Activated T-helper 17 cell treated with anti-CD3 and anti-CD28 coated beads, Interleukin-2, amount 50 U/mL, for 72 hours (primary cell): Measurements from ENCODE around the gene LGR4. TPM values are rescaled to one million over a fixed set of nuclear protein-coding genes. Genes with fewer than 3 reads are reported as not detected.

Source experiments
- ATAC-seq: fragments of 150-1000 bp; cut with Tn5 transposase; replicated peaks from 2 replicates; pipeline ENCODE4 v1.10.0; 2021; ENCODE audit warnings: mild to moderate bottlenecking, moderate library complexity
- H3K27ac Mint-ChIP-seq: one replicate; pipeline ENCODE4 v1.8.0; 2022; ENCODE audit warnings: mixed read lengths
- H3K27me3 Mint-ChIP-seq: one replicate; pipeline ENCODE4 v1.8.0; 2022; ENCODE audit warnings: mixed read lengths
- H3K36me3 Mint-ChIP-seq: one replicate; pipeline ENCODE4 v1.8.0; 2022; ENCODE audit warnings: low read depth, mild to moderate bottlenecking, mixed read lengths
- H3K4me1 Mint-ChIP-seq: one replicate; pipeline ENCODE4 v1.8.0; 2022; ENCODE audit warnings: mixed read lengths
- H3K4me3 Mint-ChIP-seq: one replicate; pipeline ENCODE4 v1.8.0; 2022; ENCODE audit warnings: mild to moderate bottlenecking, mixed read lengths
- H3K9me3 Mint-ChIP-seq: one replicate; pipeline ENCODE4 v1.8.0; 2022; ENCODE audit warnings: mixed read lengths
- total RNA-seq, 2 donors: library from RNA; stranded (reverse); gene quantifications; one replicate each; pipeline ENCODE4 v1.2.3, GENCODE V29; 2022

LGR4 gene
- total RNA-seq, 2 donors from 2014 or later, result 0.24 to 1.4 TPM

- Mint-ChIP-seq H3K9me3 (no peaks in the 10 kb centered on the region), H3K27ac (no peak overlapping the region), H3K36me3 (no peaks in the 10 kb centered on the region), H3K4me3 (no peak overlapping the region), H3K27me3 (peaks cover 8% of the 10 kb centered on the region), H3K4me1 (no peaks in the 10 kb centered on the region)
- no peak for ATAC-seq
These were observed 57.9 kb downstream of the LGR4 start for GRCh38 chr11:27414644-27415043.

DNA sequence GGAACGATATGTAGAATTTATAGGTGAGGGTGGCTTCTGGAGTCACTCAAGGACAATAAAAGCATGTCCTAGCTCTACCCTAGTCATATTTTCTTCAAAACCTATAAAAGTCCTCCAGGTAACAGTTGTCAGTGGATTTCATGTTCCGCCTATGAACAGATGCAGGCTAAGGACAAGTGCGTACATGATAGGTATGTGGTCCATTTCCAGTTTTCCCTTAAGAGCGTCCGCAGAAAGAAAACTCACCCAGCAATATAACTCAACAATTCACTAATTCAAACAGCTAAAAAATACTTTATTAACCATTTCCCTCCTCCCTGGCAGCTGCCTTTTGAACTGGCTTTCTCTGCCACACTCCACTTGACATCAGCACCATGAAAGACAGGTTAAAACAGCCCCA lies 59.4 kb downstream of the LGR4 start:
- Mint-ChIP-seq H3K4me1 (no peaks in the 10 kb centered on the region), H3K4me3 (no peak overlapping the region), H3K27me3 (peaks cover 12% of the 10 kb centered on the region), H3K36me3 (no peaks in the 10 kb centered on the region), H3K9me3 (no peaks in the 10 kb centered on the region), H3K27ac (no peak overlapping the region)
- ATAC-seq, result no peak

DNA sequence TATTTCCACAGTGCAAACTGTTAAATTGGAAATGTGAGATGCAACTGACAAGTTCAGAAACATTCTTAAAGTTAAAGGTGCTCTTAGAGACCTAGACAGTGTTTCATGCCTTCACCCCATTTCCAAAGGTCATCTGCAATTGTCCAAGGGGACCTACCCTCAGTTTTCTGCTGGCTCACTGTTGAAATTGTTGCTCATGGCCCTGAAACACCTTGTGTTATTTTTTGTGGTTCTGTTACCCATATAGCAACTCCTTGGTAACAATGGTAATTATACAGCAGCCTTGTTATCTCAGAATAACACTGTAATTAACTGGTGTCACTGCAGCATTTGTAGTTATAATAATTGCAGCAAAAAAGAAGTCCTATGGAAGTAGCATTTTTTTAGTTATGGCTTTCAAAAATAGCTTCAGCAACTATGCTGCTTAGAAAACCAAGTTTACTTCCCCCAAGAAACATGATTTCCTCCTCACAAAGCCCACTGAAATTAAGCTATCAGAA lies 60.3 kb downstream of the LGR4 start:
- Mint-ChIP-seq H3K4me3 (no peak overlapping the region), H3K9me3 (no peaks in the 10 kb centered on the region), H3K27ac (no peak overlapping the region), H3K36me3 (no peaks in the 10 kb centered on the region), H3K4me1 (no peaks in the 10 kb centered on the region), H3K27me3 (peaks cover 12% of the 10 kb centered on the region)
- ATAC-seq, result no peak

DNA sequence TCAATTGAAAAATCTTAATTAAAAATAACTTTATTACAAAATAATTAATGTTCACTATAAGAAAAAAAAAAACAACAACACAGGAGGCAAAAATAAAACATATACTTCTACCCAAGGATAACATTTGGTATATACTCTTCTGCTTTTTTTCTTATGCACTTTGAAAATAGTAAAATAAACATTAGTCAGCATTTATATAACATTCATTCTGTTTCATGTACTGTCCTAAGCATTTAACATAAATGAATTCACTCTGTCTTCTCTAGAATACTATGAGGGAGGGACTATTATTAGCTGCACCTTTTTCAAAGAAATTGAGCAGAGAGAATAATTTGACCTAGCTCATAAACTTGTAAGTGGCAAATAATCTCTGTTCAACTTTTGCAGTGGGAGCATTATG lies 61.3 kb downstream of the LGR4 start:
- Mint-ChIP-seq H3K27me3 (peaks cover 12% of the 10 kb centered on the region), H3K4me1 (no peaks in the 10 kb centered on the region), H3K27ac (no peak overlapping the region), H3K9me3 (no peaks in the 10 kb centered on the region), H3K36me3 (no peaks in the 10 kb centered on the region), H3K4me3 (no peak overlapping the region)
- ATAC-seq, result no peak

- Mint-ChIP-seq H3K27ac (no peak overlapping the region), H3K4me1 (no peaks in the 10 kb centered on the region), H3K27me3 (peaks cover 12% of the 10 kb centered on the region), H3K4me3 (no peak overlapping the region), H3K9me3 (no peaks in the 10 kb centered on the region), H3K36me3 (no peaks in the 10 kb centered on the region)
- ATAC-seq, result no peak
These were observed 62.3 kb downstream of the LGR4 start for GRCh38 chr11:27410272-27410671.

DNA sequence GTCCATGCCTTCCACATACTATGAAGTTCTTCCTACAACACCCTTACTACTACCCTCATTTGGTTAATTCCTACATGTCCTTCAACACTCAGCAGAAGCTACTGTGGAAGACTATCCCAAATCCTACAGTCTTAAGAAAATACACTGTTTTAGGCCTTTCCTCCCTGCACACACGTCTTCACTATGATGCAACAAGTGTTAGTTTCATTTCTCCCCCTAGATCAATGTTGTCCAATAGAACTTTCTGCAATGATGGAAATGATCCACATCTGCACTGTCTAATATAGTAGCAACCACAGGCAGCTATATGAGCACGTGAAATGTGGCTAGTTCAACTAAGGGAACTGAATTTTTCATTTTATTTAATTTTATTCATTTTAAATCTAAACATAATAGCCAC lies 62.8 kb downstream of the LGR4 start:
- Mint-ChIP-seq H3K27me3 (peaks cover 12% of the 10 kb centered on the region), H3K4me3 (no peak overlapping the region), H3K9me3 (no peaks in the 10 kb centered on the region), H3K4me1 (no peaks in the 10 kb centered on the region), H3K36me3 (no peaks in the 10 kb centered on the region), H3K27ac (no peak overlapping the region)
- no peak for ATAC-seq

GRCh38 chr11:27409049-27409448 lies 63.5 kb downstream of the LGR4 start:
- Mint-ChIP-seq H3K4me1 (no peaks in the 10 kb centered on the region), H3K36me3 (no peaks in the 10 kb centered on the region), H3K9me3 (no peaks in the 10 kb centered on the region), H3K27me3 (peaks cover 12% of the 10 kb centered on the region), H3K4me3 (no peak overlapping the region), H3K27ac (no peak overlapping the region)
- ATAC-seq, result no peak

DNA sequence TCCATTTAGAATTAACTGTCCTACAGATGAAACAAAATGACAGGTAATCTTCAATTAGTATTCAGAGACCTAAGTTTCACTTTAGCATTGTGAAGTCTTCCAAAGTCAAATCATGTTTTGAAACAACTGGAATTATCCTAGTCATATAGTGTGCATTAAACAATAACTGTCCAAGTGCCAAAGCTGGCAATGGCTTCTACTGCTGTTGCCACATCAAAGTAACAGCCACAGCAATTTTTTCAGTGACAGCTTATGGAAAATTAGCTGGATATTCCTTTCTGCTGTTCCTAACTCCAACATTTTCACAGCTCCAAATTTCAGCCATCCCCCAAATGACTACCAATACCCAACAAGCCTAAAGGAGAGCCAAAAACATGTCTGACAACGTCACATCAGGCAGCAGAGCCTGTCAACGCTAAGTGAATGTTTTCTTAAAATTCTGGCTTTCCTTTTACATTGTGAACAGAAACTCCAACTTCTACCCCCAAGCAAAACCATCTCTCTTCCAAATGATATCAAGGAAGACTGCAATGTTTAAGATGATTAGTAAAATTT lies 64.3 kb downstream of the LGR4 start:
- Mint-ChIP-seq H3K27ac (no peak overlapping the region), H3K27me3 (peaks cover 5% of the 10 kb centered on the region), H3K4me3 (no peak overlapping the region), H3K4me1 (no peaks in the 10 kb centered on the region), H3K36me3 (no peaks in the 10 kb centered on the region), H3K9me3 (no peaks in the 10 kb centered on the region)
- ATAC-seq, result no peak

- H3K27me3 Mint-ChIP-seq, result peaks cover 6% of the 10 kb centered on the region
- ATAC-seq, result no peak
- H3K4me3 Mint-ChIP-seq, result no peak overlapping the region
- H3K9me3 Mint-ChIP-seq, result no peaks in the 10 kb centered on the region
- H3K27ac Mint-ChIP-seq, result no peak overlapping the region
- H3K4me1 Mint-ChIP-seq, result no peaks in the 10 kb centered on the region
- H3K36me3 Mint-ChIP-seq, result no peaks in the 10 kb centered on the region
These were observed 65.9 kb downstream of the LGR4 start for GRCh38 chr11:27406498-27407354.

- Mint-ChIP-seq H3K27ac (no peak overlapping the region), H3K36me3 (no peaks in the 10 kb centered on the region), H3K4me3 (no peak overlapping the region), H3K27me3 (peaks cover 8% of the 10 kb centered on the region), H3K9me3 (no peaks in the 10 kb centered on the region), H3K4me1 (no peaks in the 10 kb centered on the region)
- ATAC-seq, result no peak
These were observed 67.5 kb downstream of the LGR4 start for GRCh38 chr11:27405134-27405533.

GRCh38 chr11:27404427-27404826 lies 68.2 kb downstream of the LGR4 start:
- Mint-ChIP-seq H3K27me3 (peaks cover 4% of the 10 kb centered on the region), H3K9me3 (no peaks in the 10 kb centered on the region), H3K36me3 (no peaks in the 10 kb centered on the region), H3K4me3 (no peak overlapping the region), H3K27ac (no peak overlapping the region), H3K4me1 (no peaks in the 10 kb centered on the region)
- ATAC-seq, result no peak

GRCh38 chr11:27403195-27403594 lies 69.4 kb downstream of the LGR4 start:
- H3K27ac Mint-ChIP-seq, result no peak overlapping the region
- no peak for ATAC-seq
- no peak overlapping the region for H3K4me3 Mint-ChIP-seq
- no peaks in the 10 kb centered on the region for H3K9me3 Mint-ChIP-seq
- no peaks in the 10 kb centered on the region for H3K36me3 Mint-ChIP-seq
- H3K27me3 Mint-ChIP-seq, result peaks cover 3% of the 10 kb centered on the region
- H3K4me1 Mint-ChIP-seq, result no peaks in the 10 kb centered on the region

DNA sequence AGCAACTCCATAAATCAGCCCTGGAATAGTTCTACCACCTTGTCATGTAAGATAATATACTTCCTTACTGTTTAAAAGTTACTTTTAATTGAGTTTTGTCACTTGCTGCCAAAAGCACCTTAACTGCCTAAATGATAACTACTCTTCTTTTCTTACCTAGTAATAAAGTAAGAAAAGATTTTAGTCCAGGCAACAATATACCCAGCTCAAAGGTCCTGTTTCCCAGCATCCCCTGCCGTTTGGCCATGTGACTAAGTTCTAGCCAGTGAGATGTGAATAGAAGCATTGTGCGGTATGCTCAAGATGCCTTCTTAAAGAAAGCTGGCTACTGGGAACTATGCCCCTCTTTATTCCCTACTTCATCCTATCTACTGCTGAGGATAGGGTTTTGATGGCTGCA lies 70.1 kb downstream of the LGR4 start:
- no peaks in the 10 kb centered on the region for H3K9me3 Mint-ChIP-seq
- ATAC-seq, result no peak
- H3K4me1 Mint-ChIP-seq, result no peaks in the 10 kb centered on the region
- no peaks in the 10 kb centered on the region for H3K36me3 Mint-ChIP-seq
- H3K4me3 Mint-ChIP-seq, result no peak overlapping the region
- no peak overlapping the region for H3K27ac Mint-ChIP-seq
- H3K27me3 Mint-ChIP-seq, result peaks cover 3% of the 10 kb centered on the region

- no peak overlapping the region for H3K4me3 Mint-ChIP-seq
- no peaks in the 10 kb centered on the region for H3K36me3 Mint-ChIP-seq
- no peaks in the 10 kb centered on the region for H3K9me3 Mint-ChIP-seq
- no peak for ATAC-seq
- H3K27me3 Mint-ChIP-seq, result peaks cover 3% of the 10 kb centered on the region
- H3K4me1 Mint-ChIP-seq, result no peaks in the 10 kb centered on the region
- H3K27ac Mint-ChIP-seq, result no peak overlapping the region
These were observed 70.7 kb downstream of the LGR4 start for GRCh38 chr11:27401833-27402316.

GRCh38 chr11:27401280-27401832 lies 71.2 kb downstream of the LGR4 start:
- Mint-ChIP-seq H3K27ac (no peak overlapping the region), H3K27me3 (peaks cover 3% of the 10 kb centered on the region), H3K9me3 (no peaks in the 10 kb centered on the region), H3K4me1 (no peaks in the 10 kb centered on the region), H3K36me3 (no peaks in the 10 kb centered on the region), H3K4me3 (no peak overlapping the region)
- no peak for ATAC-seq
